PC-3 (cell line): ENCODE results near the gene CCDC141.

Experiments used
- EZH2 ChIP-seq: fragments of 300-600 bp; sonication (generic); IDR thresholded peaks from one replicate; pipeline ENCODE4 v1.6.1; 2017; ENCODE audit warnings: antibody characterized with exemption, mild to moderate bottlenecking, low read length; ENCODE audit not compliant: unreplicated experiment
- TF ChIP-seq, protein P1 (sequence below): fragments of 300-600 bp; sonication (generic); conservative IDR thresholded peaks from 2 replicates; pipeline ENCODE4 v1.5.1; 2017; ENCODE audit warnings: antibody characterized with exemption, low read depth, mild to moderate bottlenecking, low read length

DNA sequence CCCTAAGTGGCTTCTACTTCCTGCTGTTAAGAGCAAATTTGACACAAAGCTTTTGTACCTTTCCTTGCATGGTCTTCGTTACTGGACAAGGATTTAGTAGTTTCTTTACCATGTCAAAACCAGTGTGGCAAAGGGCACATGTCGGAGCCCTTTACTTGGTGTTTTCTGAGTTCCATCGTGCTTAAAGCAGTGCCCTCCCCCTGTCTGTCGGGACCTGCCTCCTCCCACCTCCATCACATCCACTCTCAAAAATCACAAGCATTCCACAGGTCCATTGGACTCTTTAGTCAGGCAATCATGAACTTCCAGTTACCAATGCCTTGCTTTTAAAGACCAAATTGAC is 763 bp downstream of the CCDC141 start:
- TF ChIP-seq, protein P1, sequence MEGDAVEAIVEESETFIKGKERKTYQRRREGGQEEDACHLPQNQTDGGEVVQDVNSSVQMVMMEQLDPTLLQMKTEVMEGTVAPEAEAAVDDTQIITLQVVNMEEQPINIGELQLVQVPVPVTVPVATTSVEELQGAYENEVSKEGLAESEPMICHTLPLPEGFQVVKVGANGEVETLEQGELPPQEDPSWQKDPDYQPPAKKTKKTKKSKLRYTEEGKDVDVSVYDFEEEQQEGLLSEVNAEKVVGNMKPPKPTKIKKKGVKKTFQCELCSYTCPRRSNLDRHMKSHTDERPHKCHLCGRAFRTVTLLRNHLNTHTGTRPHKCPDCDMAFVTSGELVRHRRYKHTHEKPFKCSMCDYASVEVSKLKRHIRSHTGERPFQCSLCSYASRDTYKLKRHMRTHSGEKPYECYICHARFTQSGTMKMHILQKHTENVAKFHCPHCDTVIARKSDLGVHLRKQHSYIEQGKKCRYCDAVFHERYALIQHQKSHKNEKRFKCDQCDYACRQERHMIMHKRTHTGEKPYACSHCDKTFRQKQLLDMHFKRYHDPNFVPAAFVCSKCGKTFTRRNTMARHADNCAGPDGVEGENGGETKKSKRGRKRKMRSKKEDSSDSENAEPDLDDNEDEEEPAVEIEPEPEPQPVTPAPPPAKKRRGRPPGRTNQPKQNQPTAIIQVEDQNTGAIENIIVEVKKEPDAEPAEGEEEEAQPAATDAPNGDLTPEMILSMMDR = no peak
- no peak for TF ChIP-seq EZH2
